ENCODE data around the gene SOHLH1.
"Not testable (repeated sequence)": the region's sequence is repeated elsewhere in the genome, so short reads cannot be mapped to it uniquely, and the experiment has no call there.

Gene SOHLH1

DNA sequence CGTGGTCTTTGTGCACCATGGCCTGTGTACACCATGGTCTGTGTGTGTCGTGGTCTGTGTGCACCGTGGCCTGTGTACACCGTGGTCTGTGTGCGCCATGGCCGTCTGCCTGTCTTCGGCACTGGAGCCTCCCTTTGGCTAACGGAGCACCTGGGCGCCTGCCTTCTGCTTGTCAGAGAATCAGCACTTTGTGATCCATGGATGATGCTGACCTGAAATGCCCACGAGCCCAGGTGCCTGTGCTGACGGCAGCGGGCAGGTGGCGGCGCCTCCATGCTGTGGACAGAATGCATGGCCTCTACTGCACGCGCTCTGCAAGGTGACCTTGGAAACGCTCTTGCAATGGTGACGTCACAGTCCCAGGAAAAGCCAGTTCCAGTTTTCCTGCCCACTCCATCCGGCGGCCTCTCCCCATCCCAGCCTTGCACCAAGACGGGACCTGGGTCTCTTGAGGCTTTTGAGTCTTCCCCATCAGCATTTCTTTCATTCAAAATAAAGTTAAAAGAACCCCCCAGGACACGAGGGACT is 21.6 kb downstream of the SOHLH1 start:
- DNase-seq (ENCODE audit: low read depth), result no peak

GRCh38 chr9:135676891-135677290 is 22.4 kb downstream of the SOHLH1 start:
- no peak for DNase-seq (ENCODE audit: low read depth)

DNA sequence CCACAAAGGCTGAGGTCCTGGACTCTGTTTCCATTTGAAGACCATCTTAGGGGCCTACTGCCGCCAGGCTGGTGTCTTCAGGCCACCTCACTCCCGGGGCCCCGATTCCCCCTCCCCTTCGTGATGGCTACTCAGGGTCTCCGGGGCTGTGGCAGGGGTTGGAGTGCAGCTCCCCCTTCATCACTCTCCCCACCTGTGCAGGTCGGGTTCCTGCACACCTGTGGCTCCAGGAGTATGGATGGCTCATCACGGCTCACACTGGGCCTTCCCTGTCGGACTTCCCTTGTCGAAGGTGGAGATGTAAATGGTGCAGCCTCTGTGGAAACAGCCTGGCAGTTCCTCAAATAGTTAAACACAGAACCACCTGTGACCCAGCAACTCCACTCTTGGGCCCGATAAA is 24.3 kb downstream of the SOHLH1 start:
- no peak for DNase-seq (ENCODE audit: low read depth)

- no peak for DNase-seq (ENCODE audit: low read depth)
Observed at GRCh38 chr9:135673941-135674340, 25.3 kb downstream of the SOHLH1 start.

DNA sequence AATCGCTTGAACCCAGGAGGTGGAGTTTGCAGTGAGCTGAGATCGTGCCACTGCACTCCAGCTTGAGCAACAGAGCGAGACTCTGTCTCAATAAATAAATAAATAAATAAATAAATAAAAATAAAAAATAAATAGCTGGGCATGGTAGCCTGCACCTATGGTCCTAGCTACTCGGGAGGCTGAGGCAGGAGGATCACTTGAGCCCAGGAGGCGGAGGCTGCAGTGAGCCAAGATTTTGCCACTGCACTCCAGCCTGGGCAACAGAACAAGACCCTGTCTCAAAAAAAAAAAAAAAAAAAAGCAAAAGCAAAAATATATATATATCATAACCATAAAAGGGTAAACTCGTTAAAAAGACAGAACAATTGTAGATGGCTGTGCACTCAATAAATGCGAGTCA is 26.5 kb downstream of the SOHLH1 start:
- DNase-seq (ENCODE audit: low read depth), result not testable (repeated sequence)

DNA sequence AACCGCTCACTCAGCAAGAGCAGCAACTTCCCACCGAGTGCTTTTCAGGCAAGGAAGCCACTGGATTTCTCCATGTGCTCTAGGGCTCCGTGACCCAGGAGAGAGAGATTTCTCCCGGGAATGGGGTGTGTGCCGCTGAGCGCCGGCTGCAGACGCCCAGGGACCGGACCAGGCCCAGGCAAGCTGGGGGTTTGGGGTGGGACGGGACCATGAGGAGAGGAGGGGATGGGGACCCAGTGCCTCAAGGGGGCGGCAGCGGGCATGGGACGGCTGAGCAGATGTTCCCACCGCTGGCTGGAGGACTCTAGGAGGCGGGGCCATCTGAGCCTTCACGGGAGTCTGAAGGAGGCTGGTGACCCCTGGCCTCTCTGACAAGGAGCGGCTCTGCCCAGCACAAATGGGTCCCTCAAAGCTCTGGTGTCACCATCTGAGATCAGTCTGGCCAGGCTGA is 27.7 kb downstream of the SOHLH1 start:
- DNase-seq (ENCODE audit: low read depth), result no peak

GRCh38 chr9:135670721-135671590 is 28.3 kb downstream of the SOHLH1 start:
- DNase-seq (ENCODE audit: low read depth), result no peak

GRCh38 chr9:135669616-135670285 is 29.5 kb downstream of the SOHLH1 start:
- DNase-seq (ENCODE audit: low read depth), result no peak

DNA sequence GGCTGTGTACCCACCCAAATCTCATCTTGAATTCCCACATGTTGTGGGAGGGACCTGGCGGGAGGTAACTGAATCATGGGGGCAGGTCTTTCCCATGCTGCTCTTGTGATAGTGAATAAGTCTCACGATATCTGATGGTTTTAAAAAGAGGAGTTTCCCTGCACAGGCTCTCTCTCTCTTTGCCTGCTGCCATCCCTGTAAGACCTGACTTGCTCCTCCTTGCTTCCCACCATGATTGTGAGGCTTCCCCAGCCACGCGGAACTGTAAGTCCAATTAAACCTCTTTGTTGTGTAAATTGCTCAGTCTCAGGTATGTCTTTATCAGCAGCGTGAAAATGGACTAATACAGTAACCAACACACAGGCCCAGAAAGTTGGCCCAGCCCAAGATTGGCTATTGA is 30.3 kb downstream of the SOHLH1 start:
- DNase-seq (ENCODE audit: low read depth), result not testable (repeated sequence)

DNA sequence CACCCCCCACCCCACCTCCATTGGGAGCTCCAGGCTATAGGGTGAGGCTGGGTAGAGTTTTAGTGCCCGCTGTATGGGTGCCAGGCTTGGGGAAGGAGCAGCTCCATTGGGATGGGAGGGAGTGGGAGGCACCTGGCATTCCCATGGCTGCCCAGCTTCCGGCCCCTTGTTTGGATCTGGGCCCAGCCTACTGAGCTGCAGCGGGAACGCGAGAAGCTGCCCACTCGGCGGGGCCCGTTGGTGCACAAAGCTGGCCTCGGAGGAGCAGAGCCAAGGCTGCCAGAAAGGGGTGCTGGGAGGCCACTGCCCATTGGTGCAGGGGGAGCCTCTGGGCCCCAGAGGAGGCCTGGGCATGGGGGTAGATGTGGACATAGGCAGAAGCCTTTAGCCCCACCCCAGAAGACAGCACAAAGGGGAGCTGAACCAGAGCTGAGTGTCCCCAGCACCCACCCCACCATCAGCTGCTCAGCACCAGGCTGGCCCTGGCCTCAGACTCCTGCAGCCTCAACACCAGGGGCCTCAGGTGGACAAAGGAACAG is 31.7 kb downstream of the SOHLH1 start:
- DNase-seq (ENCODE audit: low read depth), result no peak

GRCh38 chr9:135666534-135667462 is 32.5 kb downstream of the SOHLH1 start:
- no peak for DNase-seq (ENCODE audit: low read depth)

DNA sequence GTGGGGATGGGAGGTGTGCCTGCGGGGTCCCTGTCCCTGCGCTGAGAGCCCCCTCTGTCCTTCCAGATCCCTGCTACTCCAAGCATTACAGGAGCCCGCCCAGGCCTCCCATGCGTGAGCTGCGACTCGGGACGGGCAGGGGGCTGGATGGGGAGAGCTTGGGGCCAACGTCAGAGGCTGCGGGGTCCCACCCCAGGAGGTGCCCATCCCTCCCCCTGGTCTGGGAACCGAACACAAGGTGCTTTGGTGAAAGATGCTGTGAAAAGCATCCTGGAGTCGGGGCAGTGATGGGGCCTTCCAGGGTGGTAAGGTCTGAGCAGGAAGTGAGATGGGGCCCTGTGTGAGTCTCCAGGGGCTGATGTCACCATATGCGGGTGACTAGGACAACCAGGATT is 33.5 kb downstream of the SOHLH1 start:
- no peak for DNase-seq (ENCODE audit: low read depth)

- DNase-seq (ENCODE audit: low read depth), result no peak
Observed at GRCh38 chr9:135664801-135665794, 34.2 kb downstream of the SOHLH1 start.

- DNase-seq (ENCODE audit: low read depth), result no peak
Observed at GRCh38 chr9:135664266-135664665, 35.0 kb downstream of the SOHLH1 start.

GRCh38 chr9:135663857-135664256 is 35.4 kb downstream of the SOHLH1 start:
- DNase-seq (ENCODE audit: low read depth), result no peak

DNA sequence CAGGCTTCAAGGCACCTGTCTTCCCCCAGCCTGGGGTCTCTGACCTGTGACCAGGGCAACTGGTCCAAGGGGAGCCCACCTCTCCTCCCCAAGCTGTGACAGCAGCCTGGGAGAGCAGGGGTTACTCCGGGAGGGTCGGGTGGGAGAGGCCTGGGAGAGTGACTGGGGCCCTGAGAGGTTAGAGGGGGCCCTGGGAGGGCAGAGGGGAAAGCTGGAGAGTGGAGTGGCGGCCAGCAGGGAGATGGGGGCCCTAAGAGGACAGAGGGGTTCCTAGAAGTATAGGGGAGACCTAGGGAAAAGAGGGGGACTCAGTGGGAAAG is 35.9 kb downstream of the SOHLH1 start:
- DNase-seq (ENCODE audit: low read depth), result no peak

GRCh38 chr9:135662758-135663450 is 36.4 kb downstream of the SOHLH1 start, which contains the start of gene LCN9:
LCN9 (plus strand) TSS chr9:135663309; CDS start chr9:135663322, 13 bp downstream.
- DNase-seq (ENCODE audit: low read depth), result no peak

DNA sequence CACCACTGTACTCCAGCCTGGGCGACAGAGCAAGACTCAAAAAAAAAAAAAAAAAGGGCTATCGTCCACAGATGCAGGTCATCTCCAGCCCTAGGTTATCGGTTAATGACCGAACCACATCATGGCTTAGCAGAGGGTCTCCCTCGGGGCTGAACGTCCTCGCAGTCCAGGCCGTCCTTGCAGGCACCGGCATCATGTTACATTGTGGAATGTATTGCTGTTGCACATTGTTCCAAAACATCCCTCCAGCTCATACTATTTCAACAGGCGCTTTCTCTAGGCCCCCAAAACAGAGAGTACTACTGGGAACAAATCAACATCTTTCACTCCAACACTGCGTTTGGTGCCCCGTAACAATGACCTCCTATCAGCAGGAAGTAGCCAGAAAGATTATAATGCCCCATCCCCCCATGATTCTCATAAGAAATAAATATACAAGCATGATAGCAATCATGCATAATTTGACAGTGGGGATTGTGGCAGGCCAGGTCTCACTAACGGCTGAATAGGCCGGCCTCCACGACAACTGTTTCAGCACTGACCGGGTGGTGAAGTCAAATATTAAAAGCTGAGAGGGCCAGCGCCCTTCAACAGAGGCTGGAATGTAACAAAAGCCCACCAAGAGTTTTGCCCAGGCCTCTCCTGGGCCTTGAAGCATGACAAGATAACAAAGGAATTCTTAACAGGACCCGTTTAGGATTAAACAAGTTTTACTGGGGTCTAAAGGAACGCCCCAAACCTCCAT is 37.3 kb downstream of the SOHLH1 start:
- DNase-seq (ENCODE audit: low read depth), result no peak

DNA sequence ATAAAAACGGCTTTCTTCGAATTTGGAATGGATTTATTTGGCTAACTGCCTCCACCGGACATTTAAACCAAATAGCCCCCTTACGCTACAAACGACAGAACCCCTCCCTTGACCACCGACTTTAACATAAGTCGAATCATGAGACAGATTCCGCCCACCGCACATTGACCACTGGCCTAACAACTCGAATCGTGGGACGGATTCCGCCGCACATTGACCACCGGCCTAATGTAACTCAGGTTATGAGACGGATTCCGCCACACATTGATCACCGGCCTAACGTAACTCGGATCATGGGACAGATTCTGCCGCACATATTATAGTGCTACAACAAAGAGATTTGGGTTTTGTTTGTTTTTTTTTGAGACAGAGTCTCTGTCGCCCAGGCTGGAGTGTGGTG is 38.9 kb downstream of the SOHLH1 start:
- no peak for DNase-seq (ENCODE audit: low read depth)
